Measurements from ENCODE around the gene MZB1.

DNA sequence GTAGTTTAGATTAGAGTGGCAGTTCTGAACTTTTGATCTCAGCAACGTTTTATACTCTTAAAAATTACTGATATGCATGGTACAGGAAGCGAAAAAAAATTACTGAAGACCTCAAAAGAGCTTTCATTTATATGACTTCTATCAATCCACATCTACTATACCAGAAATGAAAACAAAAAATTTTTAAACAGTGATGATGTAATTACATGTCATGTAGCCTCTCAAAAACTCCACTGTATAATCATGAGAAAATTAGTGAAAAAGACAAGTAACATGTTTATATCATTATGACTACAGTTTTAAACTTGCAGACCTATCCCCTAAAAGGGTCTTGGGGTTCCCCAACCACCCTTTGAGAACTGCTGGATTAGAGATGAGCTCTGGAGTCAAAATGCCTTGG, 40.3 kb upstream of the MZB1 start:
- TF ChIP-seq, protein P1, sequence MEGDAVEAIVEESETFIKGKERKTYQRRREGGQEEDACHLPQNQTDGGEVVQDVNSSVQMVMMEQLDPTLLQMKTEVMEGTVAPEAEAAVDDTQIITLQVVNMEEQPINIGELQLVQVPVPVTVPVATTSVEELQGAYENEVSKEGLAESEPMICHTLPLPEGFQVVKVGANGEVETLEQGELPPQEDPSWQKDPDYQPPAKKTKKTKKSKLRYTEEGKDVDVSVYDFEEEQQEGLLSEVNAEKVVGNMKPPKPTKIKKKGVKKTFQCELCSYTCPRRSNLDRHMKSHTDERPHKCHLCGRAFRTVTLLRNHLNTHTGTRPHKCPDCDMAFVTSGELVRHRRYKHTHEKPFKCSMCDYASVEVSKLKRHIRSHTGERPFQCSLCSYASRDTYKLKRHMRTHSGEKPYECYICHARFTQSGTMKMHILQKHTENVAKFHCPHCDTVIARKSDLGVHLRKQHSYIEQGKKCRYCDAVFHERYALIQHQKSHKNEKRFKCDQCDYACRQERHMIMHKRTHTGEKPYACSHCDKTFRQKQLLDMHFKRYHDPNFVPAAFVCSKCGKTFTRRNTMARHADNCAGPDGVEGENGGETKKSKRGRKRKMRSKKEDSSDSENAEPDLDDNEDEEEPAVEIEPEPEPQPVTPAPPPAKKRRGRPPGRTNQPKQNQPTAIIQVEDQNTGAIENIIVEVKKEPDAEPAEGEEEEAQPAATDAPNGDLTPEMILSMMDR (IDR thresholded peaks at IDR 0.05): no peak
- TF ChIP-seq POLR2A (IDR thresholded peaks at IDR 0.05): no peak
